Adrenal gland (tissue), 12 donors: ENCODE data around the gene ENAH. TPM values are rescaled to one million over a fixed set of nuclear protein-coding genes. Genes with fewer than 3 reads are reported as not detected.
"Not testable (repeated sequence)": the region's sequence is repeated elsewhere in the genome, so short reads cannot be mapped to it uniquely, and the experiment has no call there.

Source experiments
- DNase-seq, 7 donors: peaks; one replicate each; pipeline ENCODE4 v3.0.0-alpha.2; 2019 to 2020
- H3K27ac ChIP-seq, 5 donors: fragments of 200-600 bp; sonication (generic) in 4 of 5; 1 replicate in 3 of 5; 2 replicates in 2 of 5; pipeline versions ENCODE4 v1.5.1 to v1.8.0; 2016 to 2020; ENCODE audit warnings: mild to moderate bottlenecking in 1 of 5
- H3K27me3 ChIP-seq: fragments of 200-600 bp; 2 replicates; pipeline ENCODE4 v1.8.0; 2021
- H3K36me3 ChIP-seq, 2 donors: fragments of 200-600 bp; replicated peaks in 1 of 2; 1 replicate in 1 of 2; 2 replicates in 1 of 2; pipeline versions ENCODE4 v1.5.1 to v1.8.0; 2018 to 2022
- H3K4me1 ChIP-seq, 2 donors: fragments of 200-600 bp; replicated peaks in 1 of 2; 1 replicate in 1 of 2; 2 replicates in 1 of 2; pipeline versions ENCODE4 v1.5.1 to v1.8.0; 2018 to 2021
- H3K4me3 ChIP-seq, 4 donors: fragments of 200-600 bp; sonication (generic) in 3 of 4; one replicate each; pipeline ENCODE4 v1.5.1; 2016 to 2018
- H3K9me3 ChIP-seq, 3 donors: fragments of 200-600 bp; sonication (generic) in 1 of 3; replicated peaks in 1 of 3; 1 replicate in 2 of 3; 2 replicates in 1 of 3; pipeline versions ENCODE4 v1.5.1 to v1.8.0; 2016 to 2021
- POLR2A ChIP-seq, 2 donors: fragments of 450-650 bp; IDR thresholded peaks; one replicate each; pipeline ENCODE4 v1.6.1; 2017; ENCODE audit warnings: antibody characterized with exemption in 2 of 2, mild to moderate bottlenecking in 2 of 2, moderate library complexity in 1 of 2
- WGBS, 4 donors: extraction: QIAGEN DNeasy Blood & Tissue Kit in 2 of 4; methylation state at CpG; one replicate each; pipeline versions ENCODE4 v1.1.5 to v1.1.7; 2013 to 2017; 5-methylcytosine and 5-hydroxymethylcytosine counted together
- intact Hi-C, 2 donors: fragments of 100-400 bp; cut with DNase I; formaldehyde crosslinking; loops; one replicate each; pipeline versions ENCODE4 v1.14.1 to v1.15.0; 2022 to 2023
- polyA plus RNA-seq, 3 donors: library from polyadenylated mRNA; stranded (reverse); fragments of 200-250 nt in 2 of 3; fragments of 350-450 nt in 1 of 3; fragmentation: Illumina TruSeq in 1 of 3; extraction: RNeasy Lipid Tissue Mini Kit (QIAGEN cat#74804) in 1 of 3; gene quantifications; one replicate each; pipeline ENCODE4 v1.2.3, GENCODE V29; 2013 to 2014
- total RNA-seq, 9 donors: library from RNA; depleted of rRNA in 4 of 9; stranded (reverse); fragments of >200 nt in 4 of 9; fragments of 120-200 nt in 1 of 9; fragmentation: NEBNext Ultra II Directional in 1 of 9; extraction: Animal tissue kit (Norgen Biotek cat#: 25700) in 1 of 9; gene quantifications; one replicate each; pipeline versions ENCODE4 v1.1.0 to v1.2.4, GENCODE V29; 2013 to 2023
- TF ChIP-seq, protein P1 (sequence below), 6 experiments: fragments of 450-650 bp in 4 of 6; fragments of 200-600 bp in 2 of 6; sonication (generic) in 1 of 6; IDR thresholded peaks; 1 replicate in 5 of 6; 2 replicates in 1 of 6; pipeline versions ENCODE4 v1.5.1 to v1.8.0; 2016 to 2021; ENCODE audit warnings: antibody characterized with exemption in 6 of 6, mild to moderate bottlenecking in 2 of 6, moderate library complexity in 1 of 6
- donor health status: healthy with polysubstance abuse.
- donor health status: Bipolar disorder and iron deficiency.
- donor health status: DM: yes; HTN: yes; CAD: no.
- donor health status: DM: no; HTN: no; CAD: no.
- donor health status: DM: no; HTN: no; CAD: no.
- donor health status: DM: yes; HTN: yes; CAD: no.

Gene ENAH
- total and polyA plus RNA-seq, 12 donors: 10.0 to 142 (median 71.9) TPM

DNA sequence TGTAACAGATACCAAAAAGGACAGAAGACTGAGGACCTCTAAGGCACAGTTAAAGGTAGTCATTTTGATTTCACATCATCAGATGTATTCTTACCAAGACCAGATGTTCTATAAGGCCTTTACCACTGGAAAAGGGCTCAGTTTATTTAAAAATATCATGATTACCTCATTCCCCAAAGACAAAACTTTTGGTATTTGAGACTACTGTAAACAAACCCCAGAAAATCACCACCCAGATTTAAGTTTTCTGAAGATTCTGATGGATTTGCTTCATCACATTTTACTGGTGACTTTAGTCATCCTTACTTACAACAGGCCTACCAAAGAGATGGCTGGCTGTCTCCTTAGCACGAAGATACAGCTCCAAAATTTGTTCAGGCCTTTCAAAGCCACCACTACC, 8.3 kb downstream of the ENAH start:
- no peak overlapping the region for H3K4me3 ChIP-seq
- intact Hi-C loops: no loop called here
- TF ChIP-seq, protein P1, sequence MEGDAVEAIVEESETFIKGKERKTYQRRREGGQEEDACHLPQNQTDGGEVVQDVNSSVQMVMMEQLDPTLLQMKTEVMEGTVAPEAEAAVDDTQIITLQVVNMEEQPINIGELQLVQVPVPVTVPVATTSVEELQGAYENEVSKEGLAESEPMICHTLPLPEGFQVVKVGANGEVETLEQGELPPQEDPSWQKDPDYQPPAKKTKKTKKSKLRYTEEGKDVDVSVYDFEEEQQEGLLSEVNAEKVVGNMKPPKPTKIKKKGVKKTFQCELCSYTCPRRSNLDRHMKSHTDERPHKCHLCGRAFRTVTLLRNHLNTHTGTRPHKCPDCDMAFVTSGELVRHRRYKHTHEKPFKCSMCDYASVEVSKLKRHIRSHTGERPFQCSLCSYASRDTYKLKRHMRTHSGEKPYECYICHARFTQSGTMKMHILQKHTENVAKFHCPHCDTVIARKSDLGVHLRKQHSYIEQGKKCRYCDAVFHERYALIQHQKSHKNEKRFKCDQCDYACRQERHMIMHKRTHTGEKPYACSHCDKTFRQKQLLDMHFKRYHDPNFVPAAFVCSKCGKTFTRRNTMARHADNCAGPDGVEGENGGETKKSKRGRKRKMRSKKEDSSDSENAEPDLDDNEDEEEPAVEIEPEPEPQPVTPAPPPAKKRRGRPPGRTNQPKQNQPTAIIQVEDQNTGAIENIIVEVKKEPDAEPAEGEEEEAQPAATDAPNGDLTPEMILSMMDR (IDR thresholded peaks at IDR 0.05): no peak
- TF ChIP-seq POLR2A (IDR thresholded peaks at IDR 0.05): no peak
- no peaks in the 10 kb centered on the region for H3K27me3 ChIP-seq
- DNase-seq: no peak
- no peak overlapping the region for H3K27ac ChIP-seq
- no peaks in the 10 kb centered on the region for H3K36me3 ChIP-seq
- H3K4me1 ChIP-seq: peaks cover 0 to 19% of the 10 kb centered on the region in 2 donors
- H3K9me3 ChIP-seq: no peaks in the 10 kb centered on the region
- 83 to 100% (median 96%) methylated on average over 1 of the region's 1 CpG for WGBS, 4 donors

DNA sequence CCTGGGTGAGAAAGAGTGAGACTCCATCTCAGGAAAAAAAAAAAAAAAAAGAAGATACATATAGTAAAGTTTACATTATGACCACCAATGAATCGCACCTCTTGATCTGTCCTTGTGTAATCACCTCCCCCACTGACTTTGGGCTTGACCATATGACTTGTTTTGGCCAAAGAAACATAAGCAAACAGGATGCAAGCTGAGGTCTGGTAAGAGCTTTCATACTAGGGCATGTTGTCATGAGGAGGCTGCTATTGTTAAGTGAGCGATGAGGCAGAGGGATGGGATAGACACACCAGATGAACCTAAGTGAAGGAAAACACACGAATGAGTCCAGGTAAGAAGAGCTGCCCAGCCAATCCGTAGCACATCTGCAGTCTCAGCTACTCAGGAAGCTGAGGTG, 10.7 kb downstream of the ENAH start:
- no peak overlapping the region for H3K27ac ChIP-seq
- intact Hi-C loops: no loop called here

DNA sequence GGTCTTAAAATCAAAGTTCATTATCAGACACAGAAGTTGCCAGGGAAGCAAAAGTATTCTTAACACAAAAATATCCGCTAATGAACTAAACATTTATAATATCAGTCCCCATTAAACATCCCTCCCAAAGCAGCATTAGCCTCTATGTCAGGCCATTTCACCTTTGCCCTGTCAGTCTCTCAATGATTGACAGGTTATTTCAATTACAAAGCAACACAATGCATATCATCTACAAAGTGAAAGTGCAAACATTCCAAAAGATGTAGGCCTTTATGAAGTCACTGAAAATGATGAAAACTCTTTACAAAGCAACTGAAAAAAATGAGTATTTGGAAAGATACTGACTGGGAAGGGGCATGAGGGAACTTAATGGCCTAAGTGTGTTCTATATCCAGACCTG, 14.1 kb downstream of the ENAH start:
- Histone ChIP-seq H3K27me3 (no peaks in the 10 kb centered on the region), H3K36me3 (no peaks in the 10 kb centered on the region), H3K4me1 (no peaks in the 10 kb centered on the region), H3K27ac (no peak overlapping the region), H3K9me3 (no peaks in the 10 kb centered on the region), H3K4me3 (no peak overlapping the region)
- intact Hi-C loops: no loop called here
- TF ChIP-seq, protein P1 (IDR thresholded peaks at IDR 0.05): no peak
- TF ChIP-seq POLR2A (IDR thresholded peaks at IDR 0.05): no peak
- WGBS, 4 donors: 92 to 100% (median 95%) methylated on average over 1 of the region's 1 CpG
- DNase-seq: no peak

More for the DNA sequence above, 10.7 kb downstream of the ENAH start:
- WGBS, 4 donors: 82 to 90% (median 85%) methylated on average over 4 of the region's 4 CpGs
- TF ChIP-seq, protein P1 (IDR thresholded peaks at IDR 0.05): no peak
- no peaks in the 10 kb centered on the region for H3K4me1 ChIP-seq
- H3K27me3 ChIP-seq: no peaks in the 10 kb centered on the region
- DNase-seq: no peak
- H3K9me3 ChIP-seq: no peaks in the 10 kb centered on the region
- H3K36me3 ChIP-seq: no peaks in the 10 kb centered on the region
- no peak overlapping the region for H3K4me3 ChIP-seq

- intact Hi-C loops: no loop called here
- Histone ChIP-seq H3K4me3 (no peak overlapping the region), H3K36me3 (no peaks in the 10 kb centered on the region), H3K27ac (no peak overlapping the region), H3K9me3 (no peaks in the 10 kb centered on the region), H3K27me3 (no peaks in the 10 kb centered on the region), H3K4me1 (no peaks in the 10 kb centered on the region)
- TF ChIP-seq POLR2A (IDR thresholded peaks at IDR 0.05): no peak
- TF ChIP-seq, protein P1 (IDR thresholded peaks at IDR 0.05): no peak
- DNase-seq: no peak
- 96 to 100% (median 98%) methylated on average over 3 of the region's 3 CpGs for WGBS, 4 donors
These were observed 15.2 kb downstream of the ENAH start for GRCh38 chr1:225637651-225638199.

DNA sequence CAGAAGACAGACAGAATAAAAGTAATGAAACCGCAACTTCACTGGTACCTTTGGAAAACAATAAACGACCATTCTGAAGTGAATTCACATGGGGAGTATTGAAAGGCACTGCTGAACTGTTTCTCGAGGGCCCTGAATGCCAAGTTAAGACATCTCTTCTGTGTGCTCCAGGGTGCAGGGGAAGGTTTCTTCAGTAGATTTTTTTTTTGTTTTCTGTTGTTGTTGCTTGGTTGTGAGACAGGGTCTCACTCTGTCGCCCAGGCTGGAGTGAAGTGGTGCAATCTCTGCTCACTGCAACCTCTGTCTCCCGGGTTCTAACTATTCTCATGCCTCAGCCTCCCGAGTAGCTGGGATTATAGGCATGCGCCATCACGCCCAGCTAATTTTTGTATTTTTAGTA, 15.9 kb downstream of the ENAH start:
- H3K4me3 ChIP-seq, H3K4me1 ChIP-seq, H3K27ac ChIP-seq, H3K9me3 ChIP-seq, DNase-seq, H3K36me3 ChIP-seq, H3K27me3 ChIP-seq, intact Hi-C loops: not testable (repeated sequence)
- WGBS, 4 donors: 90 to 97% (median 95%) methylated on average over 8 of the region's 8 CpGs
